HL-60 (cell line): ENCODE data around the gene NDUFS7.

Experiments
- DNase-seq, 2 experiments: peaks; one replicate each; pipeline ENCODE4 v3.0.0-alpha.2; 2010 to 2020; ENCODE audit warnings: low read depth in 1 of 2, low spot score in 1 of 2
- H3K27ac ChIP-seq: fragments of 250-450 bp; sonication (Bioruptor Pico); replicated peaks from 2 replicates; pipeline ENCODE4 v1.5.1; 2020; ENCODE audit warnings: mild to moderate bottlenecking, moderate library complexity
- H3K27me3 ChIP-seq: fragments of 250-450 bp; sonication (Bioruptor Pico); 2 replicates; pipeline ENCODE4 v1.5.1; 2021; ENCODE audit warnings: mild to moderate bottlenecking, moderate library complexity; ENCODE audit not compliant: insufficient read depth, poor library complexity, severe bottlenecking
- H3K4me3 ChIP-seq: replicated peaks from 2 replicates; pipeline ENCODE4 v1.5.1; 2011; ENCODE audit warnings: mild to moderate bottlenecking, control low read depth, low read length; ENCODE audit not compliant: insufficient read depth
- CTCF ChIP-seq: IDR thresholded peaks from one replicate; pipeline ENCODE4 v1.5.1; 2011; ENCODE audit warnings: low read length, control low read depth, inconsistent platforms; ENCODE audit not compliant: insufficient read depth
- GABPA ChIP-seq: IDR thresholded peaks from 2 replicates; pipeline ENCODE4 v1.6.1; 2012; ENCODE audit warnings: low read depth
- POLR2AphosphoS5 ChIP-seq: IDR thresholded peaks from 2 replicates; pipeline ENCODE4 v1.6.1; 2012; ENCODE audit warnings: low read depth
- REST ChIP-seq: IDR thresholded peaks from 2 replicates; pipeline ENCODE4 v1.6.1; 2012; ENCODE audit warnings: low read depth; ENCODE audit not compliant: insufficient replicate concordance
- SPI1 ChIP-seq: IDR thresholded peaks from 2 replicates; pipeline ENCODE4 v1.6.1; 2012; ENCODE audit warnings: low read depth, mild to moderate bottlenecking, borderline replicate concordance

The NDUFS7 gene

DNA sequence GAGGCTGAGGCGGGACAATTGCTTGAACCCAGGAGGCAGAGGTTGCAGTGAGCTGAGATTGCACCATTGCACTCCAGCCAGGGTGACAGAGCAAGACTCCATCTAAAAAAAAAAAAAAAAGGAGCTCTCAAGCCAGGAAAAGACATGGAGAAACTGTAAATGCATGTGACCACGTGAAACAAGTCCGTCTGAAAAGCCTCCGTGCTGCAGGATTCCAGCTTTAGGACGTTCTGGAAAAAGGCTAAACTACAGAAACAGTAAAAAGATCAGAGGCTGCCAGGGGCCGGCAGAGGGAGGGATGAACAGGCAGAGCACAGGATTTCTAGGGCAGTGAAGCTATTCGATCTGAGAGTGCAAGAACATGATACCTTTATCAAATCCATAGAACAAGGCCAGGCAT is 40.7 kb upstream of the NDUFS7 start:
- Histone ChIP-seq H3K27me3 (no peaks in the 10 kb centered on the region), H3K4me3 (no peak overlapping the region), H3K27ac (no peak overlapping the region)
- DNase-seq: no peak
- TF ChIP-seq REST (no peak), POLR2AphosphoS5 (no peak), SPI1 (no peak), CTCF (no peak), GABPA (no peak)

DNA sequence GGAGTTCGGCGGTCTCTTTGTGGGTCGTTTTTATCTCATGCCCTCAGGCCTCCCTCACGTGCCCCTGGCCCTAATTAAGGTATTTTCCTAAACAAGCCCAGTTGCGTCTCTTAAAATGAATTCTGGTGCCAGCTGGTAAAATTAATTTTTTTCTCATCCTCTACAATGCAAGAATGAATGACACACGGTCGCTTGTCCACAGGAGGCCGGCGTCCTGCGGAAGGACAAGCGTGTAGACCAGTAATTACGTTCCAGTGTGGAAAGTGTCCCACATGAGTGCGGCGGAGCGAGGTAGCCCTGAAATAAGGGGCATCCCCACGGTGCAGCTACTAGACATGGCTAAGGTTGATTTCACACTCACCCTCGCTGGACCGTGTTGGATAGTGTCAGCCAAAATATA is 34.5 kb upstream of the NDUFS7 start:
- H3K4me3 ChIP-seq: no peak overlapping the region

DNA sequence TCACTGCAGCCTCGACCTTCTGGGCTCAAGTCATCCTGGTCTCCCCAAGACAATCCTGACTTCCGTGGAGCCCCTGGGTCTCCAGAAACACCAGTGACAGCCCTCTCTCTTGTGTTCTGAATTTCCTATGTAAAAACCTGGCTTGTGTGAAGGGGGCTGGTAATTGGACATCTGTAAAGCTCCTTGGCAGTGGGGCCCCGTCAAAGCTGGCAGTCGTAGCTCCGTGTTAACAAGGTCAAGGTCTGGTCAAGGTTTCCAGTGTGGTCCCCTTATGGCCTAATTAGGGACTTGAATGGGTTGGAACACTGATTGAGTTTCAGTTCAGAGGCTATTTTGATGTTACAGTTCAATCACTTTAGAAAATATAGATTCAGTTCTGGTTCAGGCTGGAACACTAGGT is 32.8 kb upstream of the NDUFS7 start:
- H3K27me3 ChIP-seq: no peaks in the 10 kb centered on the region
- TF ChIP-seq GABPA: no peak
- TF ChIP-seq POLR2AphosphoS5: no peak
- no peak for TF ChIP-seq CTCF
- TF ChIP-seq SPI1: no peak
- no peak for TF ChIP-seq REST
- DNase-seq: no peak
- no peak overlapping the region for H3K4me3 ChIP-seq
- no peak overlapping the region for H3K27ac ChIP-seq

More for the DNA sequence above, 34.5 kb upstream of the NDUFS7 start:
- no peak for DNase-seq
- H3K27ac ChIP-seq: no peak overlapping the region
- no peaks in the 10 kb centered on the region for H3K27me3 ChIP-seq
- TF ChIP-seq REST (no peak), CTCF (no peak), POLR2AphosphoS5 (no peak), GABPA (no peak), SPI1 (no peak)
